ENCODE measurements around the gene WBP1.

WBP1 gene

GRCh38 chr2:74447230-74447999, 10.8 kb upstream of the WBP1 start:
- TF ChIP-seq, protein P1, sequence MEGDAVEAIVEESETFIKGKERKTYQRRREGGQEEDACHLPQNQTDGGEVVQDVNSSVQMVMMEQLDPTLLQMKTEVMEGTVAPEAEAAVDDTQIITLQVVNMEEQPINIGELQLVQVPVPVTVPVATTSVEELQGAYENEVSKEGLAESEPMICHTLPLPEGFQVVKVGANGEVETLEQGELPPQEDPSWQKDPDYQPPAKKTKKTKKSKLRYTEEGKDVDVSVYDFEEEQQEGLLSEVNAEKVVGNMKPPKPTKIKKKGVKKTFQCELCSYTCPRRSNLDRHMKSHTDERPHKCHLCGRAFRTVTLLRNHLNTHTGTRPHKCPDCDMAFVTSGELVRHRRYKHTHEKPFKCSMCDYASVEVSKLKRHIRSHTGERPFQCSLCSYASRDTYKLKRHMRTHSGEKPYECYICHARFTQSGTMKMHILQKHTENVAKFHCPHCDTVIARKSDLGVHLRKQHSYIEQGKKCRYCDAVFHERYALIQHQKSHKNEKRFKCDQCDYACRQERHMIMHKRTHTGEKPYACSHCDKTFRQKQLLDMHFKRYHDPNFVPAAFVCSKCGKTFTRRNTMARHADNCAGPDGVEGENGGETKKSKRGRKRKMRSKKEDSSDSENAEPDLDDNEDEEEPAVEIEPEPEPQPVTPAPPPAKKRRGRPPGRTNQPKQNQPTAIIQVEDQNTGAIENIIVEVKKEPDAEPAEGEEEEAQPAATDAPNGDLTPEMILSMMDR (IDR thresholded peaks at IDR 0.05; ENCODE audit: low read depth, low read length, missing control alignments), result no peak
- in situ Hi-C loops (cut with HindIII; ENCODE audit: low pct_ligation_motif_present, low sequenced_read_pairs), result no loop called here
- Histone ChIP-seq H3K4me3 (ENCODE audit: low read depth, low read length) (no peak overlapping the region), H3K27me3 (replicated peaks) (no peaks in the 10 kb centered on the region), H3K36me3 (replicated peaks) (no peaks in the 10 kb centered on the region), H3K27ac (no peak overlapping the region)
- no peak for DNase-seq

- TF ChIP-seq, protein P1 (IDR thresholded peaks at IDR 0.05; ENCODE audit: low read depth, low read length, missing control alignments), result no peak
- Histone ChIP-seq H3K4me3 (ENCODE audit: low read depth, low read length) (no peak overlapping the region), H3K36me3 (replicated peaks) (no peaks in the 10 kb centered on the region), H3K27me3 (replicated peaks) (no peaks in the 10 kb centered on the region), H3K27ac (no peak overlapping the region)
- DNase-seq, result no peak
- in situ Hi-C loops (cut with HindIII; ENCODE audit: low pct_ligation_motif_present, low sequenced_read_pairs), result no loop called here
Measured at GRCh38 chr2:74448771-74449170, 9.5 kb upstream of the WBP1 start.

GRCh38 chr2:74450570-74451190, 7.6 kb upstream of the WBP1 start:
- no peak overlapping the region for H3K27ac ChIP-seq
- TF ChIP-seq, protein P1 (IDR thresholded peaks at IDR 0.05; ENCODE audit: low read depth, low read length, missing control alignments), result no peak
- DNase-seq, result no peak
- H3K36me3 ChIP-seq (replicated peaks), result no peaks in the 10 kb centered on the region
- no peaks in the 10 kb centered on the region for H3K27me3 ChIP-seq (replicated peaks)
- H3K4me3 ChIP-seq (ENCODE audit: low read depth, low read length), result no peak overlapping the region
- in situ Hi-C loops (cut with HindIII; ENCODE audit: low pct_ligation_motif_present, low sequenced_read_pairs), result no loop called here

DNA sequence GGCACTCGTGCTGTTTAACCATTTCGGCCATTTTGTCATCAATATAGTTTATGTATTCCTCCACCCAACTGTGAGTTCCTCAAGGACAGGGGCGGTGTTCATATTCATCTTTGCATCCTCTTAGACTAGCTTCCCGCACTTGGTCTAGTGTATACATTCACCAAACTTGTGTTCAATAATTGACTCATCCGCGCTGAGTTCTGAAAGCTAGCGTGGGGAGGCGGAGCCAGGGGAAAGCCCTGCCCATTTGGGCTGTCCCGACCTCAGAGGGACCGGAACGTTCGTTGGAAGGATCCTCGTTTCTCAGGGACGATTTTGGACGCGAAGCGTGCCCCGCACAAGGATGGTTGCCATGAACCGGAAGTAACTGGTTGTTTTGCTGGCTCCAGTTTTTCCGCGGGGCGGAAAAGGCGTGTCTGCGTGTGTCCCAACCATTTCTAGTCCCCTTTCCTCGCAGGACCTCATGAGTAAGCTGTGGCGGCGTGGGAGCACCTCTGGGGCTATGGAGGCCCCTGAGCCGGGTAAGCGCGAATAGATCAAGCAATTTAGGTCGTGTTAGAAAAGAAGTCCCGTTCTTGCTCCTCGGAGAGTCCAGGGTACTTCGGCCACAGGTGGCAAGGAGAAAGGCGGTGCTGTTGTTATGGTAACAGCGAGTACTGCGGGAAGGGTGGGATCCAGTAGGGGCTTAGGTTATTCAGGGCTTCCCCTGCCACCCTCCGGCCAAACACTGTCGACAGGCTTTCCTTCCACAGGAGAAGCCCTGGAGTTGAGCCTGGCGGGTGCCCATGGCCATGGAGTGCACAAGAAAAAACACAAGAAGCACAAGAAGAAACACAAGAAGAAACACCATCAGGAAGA, 3.4 kb upstream of the WBP1 start, which contains the start of gene INO80B:
Gene INO80B, plus strand, starts transcription at position 434 of the 858 bp plus-strand sequence. Its CDS starts 30 bp downstream, at position 464.
- no peaks in the 10 kb centered on the region for H3K27me3 ChIP-seq (replicated peaks)
- in situ Hi-C loops (cut with HindIII; ENCODE audit: low pct_ligation_motif_present, low sequenced_read_pairs), result no loop called here
- H3K36me3 ChIP-seq (replicated peaks), result no peaks in the 10 kb centered on the region
- peak; percentile 97 for DNase-seq
- H3K27ac ChIP-seq, result peak within 1 kb of the TSS; percentile 32
- H3K4me3 ChIP-seq (ENCODE audit: low read depth, low read length), result peak within 1 kb of the TSS; percentile 84
- TF ChIP-seq, protein P1 (IDR thresholded peaks at IDR 0.05; ENCODE audit: low read depth, low read length, missing control alignments), result no peak

DNA sequence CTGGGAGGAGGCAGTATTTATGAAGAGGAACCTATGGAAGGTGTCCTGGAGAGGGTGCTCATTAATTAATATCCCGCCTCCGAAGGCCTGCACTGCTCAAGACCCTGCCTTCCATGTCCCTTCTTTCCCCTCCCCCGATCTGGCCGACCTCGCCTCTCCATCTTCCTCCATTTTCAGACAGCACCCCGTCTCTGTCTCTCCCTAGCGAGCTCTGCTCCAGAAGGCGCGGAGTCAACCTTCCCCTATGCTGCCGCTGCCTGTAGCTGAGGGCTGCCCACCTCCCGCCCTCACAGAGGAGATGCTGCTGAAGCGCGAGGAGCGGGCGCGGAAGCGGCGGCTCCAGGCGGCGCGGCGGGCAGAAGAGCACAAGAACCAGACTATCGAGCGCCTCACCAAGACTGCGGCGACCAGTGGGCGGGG, 1.1 kb upstream of the WBP1 start:
- H3K4me3 ChIP-seq (ENCODE audit: low read depth, low read length), result peak overlapping the region; percentile 74
- H3K27ac ChIP-seq, result peak overlapping the region; percentile 32
- in situ Hi-C loops (cut with HindIII; ENCODE audit: low pct_ligation_motif_present, low sequenced_read_pairs), result no loop called here
- peaks cover 12% of the 10 kb centered on the region for H3K36me3 ChIP-seq (replicated peaks)
- DNase-seq, result no peak
- TF ChIP-seq, protein P1 (IDR thresholded peaks at IDR 0.05; ENCODE audit: low read depth, low read length, missing control alignments), result peak; percentile 4
- H3K27me3 ChIP-seq (replicated peaks), result no peaks in the 10 kb centered on the region

All from brain microvascular endothelial cell (primary cell).